ENCODE results near the gene GRIA1.

- TF ChIP-seq CTCF (IDR thresholded peaks at IDR 0.05; ENCODE audit: low read depth, low read length) = no peak
- TF ChIP-seq EZH2phosphoT487 (IDR thresholded peaks at IDR 0.05; ENCODE audit: low read depth) = no peak
These were observed 135.4 kb downstream of the GRIA1 start for GRCh38 chr5:153625826-153626354.
